ENCODE data around the gene CD207.

GRCh38 chr2:70820499-70820898 is 15.1 kb downstream of the CD207 start, which contains the start of gene CLEC4F:
- TF ChIP-seq TAF1 (IDR thresholded peaks at IDR 0.05; ENCODE audit: borderline replicate concordance, insufficient read depth, low read length) (no peak), REST (IDR thresholded peaks at IDR 0.05; ENCODE audit: insufficient read depth in 1 of 2, low read depth in 2 of 2, low read length in 2 of 2) (no peak), POLR2AphosphoS5 (IDR thresholded peaks at IDR 0.05; ENCODE audit: low read depth, low read length) (no peak)
